ENCODE data around the gene AVPR1A.

- no peak for TF ChIP-seq POLR2A (IDR thresholded peaks at IDR 0.05)
- no peak for TF ChIP-seq CTCF (IDR thresholded peaks at IDR 0.05 in 8 of 11, conservative IDR thresholded peaks at IDR 0.05 in 3 of 11)
- no peak for TF ChIP-seq POLR2AphosphoS5 (IDR thresholded peaks at IDR 0.05)
These were observed 17.0 kb downstream of the AVPR1A start for GRCh38 chr12:63133981-63134380.

Measured in spleen (tissue), 7 donors.